Mesangial cell (primary cell): ENCODE results near the gene NANOGP8. TPM values are rescaled to one million over a fixed set of nuclear protein-coding genes. Genes with fewer than 3 reads are reported as not detected.

ENCODE experiments used
- total RNA-seq: library from RNA; depleted of rRNA; stranded (reverse); fragments of >200 nt; gene quantifications from 2 replicates; pipeline ENCODE4 v1.2.3, GENCODE V29; 2015

NANOGP8 gene
- total RNA-seq = not detected in 2 replicates

GRCh38 chr15:35085176-35085919, at the start of gene NANOGP8:
NANOGP8 (minus strand) TSS chr15:35085295; CDS start chr15:35085110, 185 bp downstream.

Other genes starting within 250 kb of the NANOGP8 start
- gene AQR, start 115.6 kb downstream of the NANOGP8 start, total RNA-seq = 13.9 and 15.8 TPM in 2 replicates
- 14.0 and 23.8 TPM in 2 replicates for gene ZNF770, start 97.0 kb downstream of the NANOGP8 start, total RNA-seq